ENCODE results near the gene NUP188. TPM values are rescaled to one million over a fixed set of nuclear protein-coding genes. Genes with fewer than 3 reads are reported as not detected.
A peak's percentile ranks its signal among the peaks of the same experiment; 100 is the strongest.
"Not testable (repeated sequence)": the region's sequence is repeated elsewhere in the genome, so short reads cannot be mapped to it uniquely, and the experiment has no call there.

Gene NUP188
- total RNA-seq, 1 donor from 2014 or later, result 16.0 TPM

DNA sequence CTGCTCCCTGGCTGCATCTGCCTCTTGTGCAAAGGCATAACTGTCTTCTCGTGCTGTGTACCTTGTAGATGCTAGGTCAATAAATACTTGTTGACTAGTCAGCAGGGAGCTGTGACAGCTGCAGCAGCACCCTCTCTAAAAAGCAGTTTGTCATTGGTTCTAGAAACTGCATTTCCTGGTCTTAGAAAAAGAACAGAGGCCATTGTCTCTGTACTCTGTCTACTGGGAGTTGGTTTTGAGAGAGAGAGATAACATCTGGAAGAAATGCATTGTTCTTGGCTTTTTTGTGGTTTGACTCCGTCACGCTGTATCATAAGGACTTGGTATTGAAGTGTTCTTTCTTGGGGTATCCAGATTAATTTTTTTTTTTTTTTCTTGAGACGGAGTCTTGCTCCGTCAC lies 48.3 kb downstream of the NUP188 start:
- intact Hi-C loops (cut with DNase I), result no loop called here

DNA sequence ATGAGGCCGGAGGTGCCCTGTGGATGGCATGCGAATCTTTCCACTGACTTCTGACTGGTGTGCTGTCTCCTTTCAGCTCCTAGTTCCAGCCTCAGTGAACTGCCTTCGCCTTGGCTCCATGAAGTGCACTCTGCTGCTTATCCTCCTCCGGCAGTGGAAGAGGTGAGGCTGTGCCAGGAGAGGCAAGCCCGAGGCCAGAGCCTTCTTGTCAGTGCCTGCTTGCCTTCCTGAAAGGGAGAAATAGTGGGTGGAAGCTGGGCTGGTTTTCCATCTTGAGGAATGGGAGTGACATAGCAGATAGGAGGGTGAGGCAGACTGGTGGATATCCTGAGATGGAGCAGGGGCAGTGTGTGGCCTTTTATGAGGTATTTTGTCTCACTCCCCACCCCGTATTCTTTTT lies 51.0 kb downstream of the NUP188 start:
- intact Hi-C loops (cut with DNase I), result no loop called here
- ATAC-seq, result no peak

More for the DNA sequence above, 48.3 kb downstream of the NUP188 start:
- ATAC-seq (no peak), DNase-seq (ENCODE audit: missing footprints) (no peak)

DNA sequence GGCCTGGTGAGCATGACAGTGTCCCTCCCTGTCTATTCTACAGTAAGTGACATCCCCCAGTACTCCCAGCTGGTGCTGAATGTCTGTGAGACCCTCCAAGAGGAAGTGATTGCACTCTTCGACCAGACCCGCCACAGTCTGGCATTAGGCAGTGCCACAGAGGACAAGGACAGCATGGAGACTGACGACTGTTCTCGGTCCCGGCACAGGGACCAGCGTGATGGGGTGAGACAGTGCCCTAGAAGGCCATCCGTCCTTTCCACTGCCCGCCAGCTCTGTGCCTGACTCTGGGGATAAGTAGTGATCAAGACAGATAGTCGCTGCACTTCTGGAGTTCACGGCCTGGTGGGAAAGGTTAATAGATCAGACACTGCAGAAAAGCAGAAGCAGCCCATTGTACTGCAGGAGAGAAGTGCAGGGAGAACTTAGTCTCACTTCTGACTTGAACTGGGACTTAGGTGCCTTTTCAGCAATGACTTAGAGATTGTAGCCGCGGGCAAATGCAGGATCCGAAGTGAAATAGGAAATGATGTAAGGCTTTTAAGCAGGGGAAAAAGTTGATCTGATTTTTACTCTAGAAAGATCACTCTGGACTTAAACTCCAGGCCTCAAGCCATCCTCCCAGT lies 52.2 kb downstream of the NUP188 start:
- DNase-seq (ENCODE audit: missing footprints) (no peak), ATAC-seq (no peak)
- intact Hi-C loops (cut with DNase I), result no loop called here

More for the DNA sequence above, 51.0 kb downstream of the NUP188 start:
- no peak for DNase-seq (ENCODE audit: missing footprints)

DNA sequence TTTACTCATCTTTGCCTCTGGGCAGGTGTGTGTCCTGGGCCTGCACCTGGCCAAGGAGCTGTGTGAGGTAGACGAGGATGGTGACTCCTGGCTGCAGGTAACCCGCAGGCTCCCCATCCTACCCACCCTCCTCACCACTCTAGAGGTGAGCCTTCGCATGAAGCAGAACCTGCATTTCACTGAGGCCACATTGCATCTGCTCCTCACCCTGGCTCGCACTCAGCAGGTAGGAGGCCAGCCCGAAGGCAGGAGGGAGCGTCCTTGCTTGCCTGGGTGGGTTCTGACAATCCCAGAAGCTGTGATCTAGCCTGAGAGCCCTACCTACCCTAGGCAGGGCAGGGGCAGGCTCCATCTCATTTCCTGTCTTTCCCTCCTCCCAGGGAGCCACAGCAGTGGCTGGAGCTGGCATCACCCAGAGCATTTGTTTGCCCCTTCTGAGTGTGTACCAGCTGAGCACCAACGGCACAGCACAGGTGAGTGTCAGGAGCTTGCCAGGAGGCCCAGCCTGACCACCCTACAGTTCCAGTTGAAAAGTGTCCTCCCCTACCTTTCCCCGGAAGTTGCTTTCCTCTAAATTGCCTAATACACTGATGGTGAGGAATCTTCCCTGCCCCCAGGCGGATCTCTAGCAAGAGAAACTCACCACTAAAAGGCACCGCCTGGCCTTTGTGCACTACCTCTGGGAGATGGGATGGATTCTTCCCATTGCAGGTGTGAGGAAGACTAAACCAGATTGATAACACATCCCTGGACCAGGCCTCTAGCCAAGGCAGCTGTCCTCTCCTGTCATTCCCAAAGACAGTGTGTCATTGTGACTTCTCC lies 54.2 kb downstream of the NUP188 start:
- intact Hi-C loops (cut with DNase I), result no loop called here
- ATAC-seq, result no peak
- DNase-seq (ENCODE audit: missing footprints), result no peak

DNA sequence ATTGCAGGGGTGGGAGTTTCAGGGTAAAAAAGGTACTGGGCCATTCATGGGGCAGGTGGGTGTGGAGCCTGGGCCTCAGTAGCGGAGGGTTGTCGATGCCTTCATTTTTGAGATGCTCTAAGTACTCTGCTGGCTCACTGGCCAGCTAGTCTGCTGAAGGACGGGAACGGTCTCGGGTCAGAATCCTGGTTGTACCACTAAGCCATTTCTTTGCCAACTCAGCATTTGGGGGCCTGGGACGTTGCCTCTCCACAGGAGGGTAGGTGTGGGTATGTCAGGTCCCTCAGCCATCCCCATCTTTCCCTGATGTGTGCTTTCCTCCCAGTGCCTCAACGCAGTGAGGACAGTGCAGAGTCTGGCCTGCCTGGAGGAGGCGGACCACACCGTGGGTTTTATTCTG lies 55.5 kb downstream of the NUP188 start:
- intact Hi-C loops (cut with DNase I), result no loop called here
- ATAC-seq (no peak), DNase-seq (ENCODE audit: missing footprints) (no peak)

DNA sequence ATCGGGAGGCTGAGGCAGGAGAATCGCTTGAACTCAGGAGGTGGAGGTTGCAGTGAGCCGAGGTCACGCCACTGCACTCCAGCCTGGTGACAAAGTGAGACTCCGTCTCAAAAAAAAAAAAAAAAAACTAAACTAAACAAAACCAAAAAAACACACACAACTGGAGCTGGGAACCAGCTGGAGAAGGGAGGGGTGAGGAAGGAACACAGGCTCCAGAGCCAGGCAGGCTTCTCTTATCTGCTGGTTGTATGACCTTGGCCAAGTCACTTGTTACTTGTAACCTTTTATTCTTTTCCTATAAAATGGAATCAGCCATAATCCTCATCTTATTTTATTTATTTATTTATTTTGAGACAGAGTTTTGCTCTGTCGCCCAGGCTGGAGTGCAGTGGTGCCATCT lies 56.7 kb downstream of the NUP188 start:
- ATAC-seq; DNase-seq (ENCODE audit: missing footprints); intact Hi-C loops (cut with DNase I): not testable (repeated sequence)

DNA sequence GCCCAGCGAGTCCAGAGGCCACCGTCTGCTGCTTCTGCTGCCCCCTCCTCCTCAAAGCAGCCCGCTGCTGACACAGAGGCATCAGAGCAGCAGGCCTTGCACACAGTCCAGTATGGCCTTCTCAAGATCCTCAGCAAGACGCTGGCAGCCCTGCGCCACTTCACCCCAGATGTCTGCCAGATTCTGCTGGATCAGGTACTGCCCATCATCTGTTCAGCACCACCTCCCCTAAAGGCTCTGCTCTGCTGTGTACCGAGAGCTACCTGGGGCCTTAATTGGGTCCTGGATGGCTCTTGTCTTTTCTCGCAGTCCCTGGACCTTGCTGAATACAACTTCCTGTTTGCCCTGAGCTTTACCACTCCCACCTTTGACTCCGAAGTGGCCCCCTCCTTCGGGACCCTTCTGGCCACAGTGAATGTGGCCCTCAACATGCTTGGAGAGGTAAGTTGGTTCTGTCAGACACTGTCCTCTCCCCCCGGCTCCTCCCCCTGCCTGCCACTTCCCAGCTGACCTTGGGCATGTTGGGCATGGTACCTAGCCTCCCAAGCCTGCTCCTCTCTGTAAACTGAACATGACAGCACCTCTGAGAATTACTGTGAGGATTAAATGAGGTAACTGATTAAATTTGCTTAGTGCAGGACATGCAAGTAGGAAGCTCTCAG lies 58.0 kb downstream of the NUP188 start:
- intact Hi-C loops (cut with DNase I), result no loop called here
- no peak for DNase-seq (ENCODE audit: missing footprints)
- no peak for ATAC-seq

DNA sequence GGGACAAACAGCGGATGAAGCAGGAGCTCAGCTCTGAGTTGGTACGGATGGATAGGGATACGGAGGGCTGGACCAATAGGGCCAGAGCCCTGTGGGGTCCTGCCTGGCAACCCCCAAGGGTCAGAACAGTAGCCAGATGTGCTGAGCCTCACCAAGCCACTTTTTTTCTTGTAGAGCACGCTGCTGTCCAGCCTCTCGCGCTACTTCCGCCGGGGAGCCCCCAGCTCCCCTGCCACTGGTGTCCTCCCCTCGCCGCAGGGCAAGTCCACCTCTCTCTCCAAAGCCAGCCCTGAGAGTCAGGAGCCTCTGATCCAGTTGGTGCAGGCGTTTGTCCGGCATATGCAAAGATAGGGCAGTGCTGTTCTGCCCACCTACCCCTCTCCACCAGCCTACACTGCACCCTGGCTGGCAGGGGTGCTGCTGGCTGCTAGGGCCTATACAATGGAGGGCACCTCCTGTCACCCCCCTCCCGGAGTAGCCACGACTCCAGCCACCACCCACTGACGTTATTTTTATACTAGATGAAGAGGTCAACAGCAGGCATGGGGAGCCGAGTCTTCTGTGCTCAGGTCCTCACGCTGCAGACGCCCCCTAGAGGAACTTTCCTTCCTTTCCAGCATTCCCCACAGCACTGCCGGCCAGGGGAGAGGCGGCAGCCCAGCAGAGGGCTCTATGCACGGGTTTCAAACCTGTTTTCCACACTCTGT lies 59.0 kb downstream of the NUP188 start:
- peak; percentile 85 for ATAC-seq
- DNase-seq (ENCODE audit: missing footprints), result no peak
- intact Hi-C loops (cut with DNase I), result no loop called here

DNA sequence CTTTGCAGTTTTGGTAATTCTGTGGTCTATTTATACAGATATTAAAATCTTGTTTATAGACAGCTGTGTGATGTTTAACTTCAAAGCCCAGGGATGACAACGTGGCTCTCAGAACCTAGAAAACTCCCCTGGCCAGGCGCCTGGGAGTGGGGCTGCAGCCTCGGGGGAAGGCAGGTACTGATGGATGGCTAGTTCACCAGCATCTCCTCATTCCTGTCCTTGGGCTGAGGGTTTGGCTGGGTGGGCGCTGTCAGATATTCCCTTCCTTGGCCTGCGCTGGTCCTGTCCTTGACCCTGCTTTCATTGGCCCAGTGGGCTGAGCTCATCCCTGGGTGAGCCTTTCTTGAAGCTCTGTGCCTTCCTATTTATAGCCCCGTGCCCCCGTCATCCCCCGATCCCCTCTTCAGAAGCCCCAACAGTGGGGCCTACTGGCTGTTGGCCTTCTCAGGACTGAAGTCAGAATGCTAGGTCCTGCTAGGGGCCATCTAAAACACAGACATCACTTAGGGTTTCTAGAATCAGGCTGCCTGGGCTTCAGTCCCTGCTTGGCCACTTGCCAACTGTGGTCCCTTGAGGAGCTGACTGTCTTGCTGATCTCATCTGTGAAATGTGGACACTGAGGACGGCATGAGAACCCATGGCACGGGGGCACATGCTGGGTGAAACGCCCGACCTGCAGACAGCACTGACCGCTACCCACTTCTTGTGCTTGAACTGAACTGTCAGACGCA lies 59.7 kb downstream of the NUP188 start:
- no peak for ATAC-seq
- intact Hi-C loops (cut with DNase I), result no loop called here
- DNase-seq (ENCODE audit: missing footprints), result no peak

DNA sequence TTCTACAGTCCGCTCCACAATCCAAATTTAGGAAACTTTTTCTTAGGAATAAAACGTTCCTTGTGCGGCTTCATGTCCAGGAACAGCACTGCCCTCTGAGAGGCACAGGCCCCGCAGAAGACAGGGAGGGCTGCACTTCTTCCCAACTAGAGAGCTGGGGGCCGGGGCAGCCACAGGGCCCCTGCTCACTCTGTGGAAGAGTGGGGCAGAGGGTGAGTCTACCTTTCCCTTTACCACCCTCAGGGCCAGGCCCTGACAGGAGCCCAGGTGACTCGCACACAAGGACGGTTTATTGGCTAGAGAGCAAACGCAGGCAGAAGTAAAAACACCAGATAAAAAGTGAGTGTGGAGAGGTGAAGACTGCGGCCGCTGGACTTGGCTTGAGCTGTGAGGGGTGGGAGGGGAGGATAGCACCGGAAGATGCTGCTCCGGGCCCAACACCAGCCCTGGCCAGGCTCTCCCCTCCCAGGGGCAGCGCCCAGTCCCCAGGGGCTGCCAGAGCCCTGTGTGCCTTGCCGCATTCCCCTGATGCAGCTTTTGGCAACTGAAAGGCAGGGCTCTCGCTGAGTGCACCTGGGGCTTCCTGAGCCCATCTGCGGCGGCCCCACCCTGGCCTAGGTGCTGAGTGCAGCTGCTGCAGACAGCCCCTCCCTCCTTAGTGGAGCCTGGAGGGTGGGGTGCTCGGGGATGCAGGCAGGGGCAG lies 60.4 kb downstream of the NUP188 start:
- DNase-seq (ENCODE audit: missing footprints) (no peak), ATAC-seq (no peak)
- intact Hi-C loops (cut with DNase I), result no loop called here

DNA sequence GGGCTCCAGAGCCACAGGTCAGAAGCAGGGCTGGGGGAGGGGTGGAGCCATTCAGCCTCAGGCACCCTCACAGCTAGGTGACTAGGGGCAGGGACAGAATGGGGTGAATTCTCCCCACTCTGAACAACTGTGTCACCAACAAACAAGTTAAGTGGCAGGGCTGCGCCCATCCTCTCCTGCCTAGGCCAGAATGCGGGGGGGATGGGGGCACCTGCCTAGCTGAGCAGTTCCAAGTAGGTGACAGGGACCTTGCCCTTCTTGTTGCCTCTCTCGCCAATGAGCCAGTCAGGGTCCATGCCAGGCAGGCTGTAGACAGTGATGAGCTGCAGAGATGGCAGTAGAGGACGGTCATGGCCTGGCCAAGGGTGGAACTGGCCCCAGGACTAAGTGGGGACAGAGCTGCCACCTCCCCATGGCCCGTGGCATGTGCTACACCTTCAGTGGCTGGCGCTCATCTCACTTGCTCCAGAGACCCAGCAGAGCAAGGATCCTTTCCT lies 61.0 kb downstream of the NUP188 start:
- intact Hi-C loops (cut with DNase I), result no loop called here
- DNase-seq (ENCODE audit: missing footprints) (no peak), ATAC-seq (no peak)

DNA sequence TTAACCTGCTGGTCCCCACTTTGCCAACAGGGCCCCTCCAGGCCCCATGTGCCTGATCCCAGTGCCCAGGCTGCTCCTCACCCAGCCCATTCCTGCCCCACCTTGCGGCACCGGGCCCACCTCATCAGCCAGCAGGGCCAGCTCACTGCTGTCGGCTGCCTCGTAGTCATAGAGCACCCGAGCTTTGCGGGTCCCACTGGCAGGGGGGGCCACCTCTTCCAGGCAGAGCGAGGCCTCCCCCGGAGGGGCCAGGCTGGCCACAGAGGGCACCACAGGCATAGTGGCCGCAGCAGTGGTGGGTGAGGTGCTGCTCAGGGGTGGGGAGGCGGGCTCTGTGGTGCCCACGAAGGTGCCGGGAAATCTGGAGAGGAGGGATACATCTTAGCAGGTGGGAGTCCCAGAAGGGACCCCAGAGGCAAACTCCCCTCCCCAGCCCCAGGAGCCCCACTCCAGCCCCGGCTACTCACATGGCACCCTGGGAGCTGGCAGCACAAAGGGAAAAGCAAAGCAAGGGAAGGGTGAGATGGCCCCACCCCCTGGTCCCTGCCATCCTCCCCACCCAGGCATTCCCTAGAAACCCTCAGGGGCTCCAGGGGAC lies 61.6 kb downstream of the NUP188 start:
- no peak for DNase-seq (ENCODE audit: missing footprints)
- intact Hi-C loops (cut with DNase I), result no loop called here
- no peak for ATAC-seq

DNA sequence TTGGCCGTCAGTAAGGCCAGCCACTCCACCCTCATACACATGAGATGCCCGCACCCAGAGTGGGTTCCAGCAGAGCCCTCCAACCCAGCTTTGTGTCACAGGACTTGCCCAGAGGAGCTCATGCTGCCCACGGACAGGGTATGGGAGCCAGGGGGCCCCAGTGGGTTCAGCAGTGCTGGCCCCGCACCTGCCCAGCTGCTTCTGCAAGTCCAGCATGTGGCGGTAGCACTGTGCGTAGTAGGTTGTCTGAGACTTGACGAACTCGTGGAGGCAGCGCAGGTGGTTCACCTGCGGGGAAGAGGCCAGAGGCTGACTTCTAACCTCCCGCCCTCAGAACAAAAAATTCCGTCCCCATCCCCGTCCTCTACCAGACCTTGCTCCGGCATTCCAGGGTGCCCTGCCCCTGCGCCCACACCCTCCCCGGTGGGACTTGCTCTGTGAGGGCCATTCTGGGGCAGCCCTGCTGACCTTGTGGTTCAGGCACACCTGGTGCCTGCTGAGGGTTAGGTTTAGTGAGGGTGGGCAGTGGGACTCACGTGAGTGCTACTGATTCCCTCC lies 62.2 kb downstream of the NUP188 start:
- DNase-seq (ENCODE audit: missing footprints) (no peak), ATAC-seq (no peak)
- intact Hi-C loops (cut with DNase I), result no loop called here

DNA sequence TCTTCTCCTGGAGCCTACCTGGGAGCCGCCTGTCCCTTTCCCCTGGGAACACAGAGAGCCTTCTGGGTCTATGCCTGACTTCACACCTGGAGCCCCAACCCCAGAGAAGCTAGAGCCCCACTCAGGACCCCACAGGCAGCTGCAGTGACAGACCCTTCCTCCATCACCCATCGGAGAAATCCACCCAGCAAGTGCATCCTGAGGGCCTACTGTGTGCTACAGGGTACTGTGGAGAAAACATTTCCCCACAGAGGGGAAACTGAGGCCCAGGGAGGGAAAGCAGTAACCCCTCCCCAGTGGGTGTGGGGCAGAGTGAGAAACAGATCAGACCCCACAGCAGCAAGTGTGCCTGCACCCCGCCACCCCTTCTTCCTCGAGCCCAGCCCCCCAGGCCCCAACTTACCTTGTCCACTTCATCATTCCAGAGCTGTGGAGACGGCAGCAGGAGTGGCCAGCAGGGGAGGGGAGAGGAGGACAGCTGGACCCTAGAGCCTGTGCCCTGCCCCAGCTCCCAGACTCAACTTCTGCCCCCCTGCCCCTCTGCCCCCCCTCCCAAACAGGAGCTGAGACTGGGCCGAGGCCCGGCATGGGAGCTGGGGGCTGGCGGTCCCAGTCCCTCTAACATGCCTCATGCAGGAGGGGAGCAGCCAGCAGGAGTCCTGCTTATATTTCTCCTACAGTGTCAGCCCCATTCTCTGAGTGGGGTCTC lies 62.9 kb downstream of the NUP188 start:
- intact Hi-C loops (cut with DNase I), result no loop called here
- DNase-seq (ENCODE audit: missing footprints) (no peak), ATAC-seq (no peak)

DNA sequence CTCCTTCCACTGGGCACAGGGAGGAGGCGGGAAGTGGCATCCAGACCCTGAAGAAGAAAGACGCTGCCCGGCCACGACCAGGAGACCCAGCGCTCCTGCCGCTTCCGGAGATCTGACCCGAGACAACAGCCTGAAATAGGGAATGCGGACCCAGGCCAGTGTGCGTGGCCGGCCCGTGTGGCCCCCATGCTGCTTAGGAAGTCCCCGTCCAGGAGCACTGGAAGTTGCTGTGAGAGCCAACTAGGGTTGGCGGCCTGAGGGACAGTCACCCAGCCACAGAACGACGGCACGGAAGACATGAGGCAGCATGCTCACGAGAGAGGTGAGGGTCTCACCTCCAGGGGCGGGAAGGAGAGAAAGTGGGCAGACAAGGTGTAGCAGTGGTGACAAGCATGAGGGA lies 63.7 kb downstream of the NUP188 start:
- no peak for DNase-seq (ENCODE audit: missing footprints)
- intact Hi-C loops (cut with DNase I), result no loop called here
- ATAC-seq, result no peak

DNA sequence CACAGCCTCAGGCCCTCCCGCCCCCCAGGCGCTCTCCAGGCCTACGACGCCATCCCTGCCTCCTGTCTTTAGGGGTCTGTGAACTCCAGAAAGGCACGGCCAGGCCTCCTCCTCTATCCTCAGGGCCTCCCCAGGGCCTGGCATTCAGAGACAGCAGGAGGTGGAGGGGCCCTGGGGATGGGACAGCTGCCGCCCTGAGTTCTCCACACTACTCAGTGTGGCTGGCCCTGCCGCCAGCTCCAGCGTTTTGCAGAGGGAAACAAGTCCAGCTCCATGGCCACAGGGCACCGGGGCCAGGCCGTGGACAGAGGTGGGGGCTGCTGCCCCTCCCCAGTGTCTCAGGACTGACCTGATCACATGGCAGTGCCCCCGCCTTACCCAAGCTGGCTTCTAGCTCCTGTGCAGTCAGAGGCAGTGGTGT lies 64.3 kb downstream of the NUP188 start:
- intact Hi-C loops (cut with DNase I), result no loop called here
- DNase-seq (ENCODE audit: missing footprints), result no peak
- ATAC-seq, result no peak

DNA sequence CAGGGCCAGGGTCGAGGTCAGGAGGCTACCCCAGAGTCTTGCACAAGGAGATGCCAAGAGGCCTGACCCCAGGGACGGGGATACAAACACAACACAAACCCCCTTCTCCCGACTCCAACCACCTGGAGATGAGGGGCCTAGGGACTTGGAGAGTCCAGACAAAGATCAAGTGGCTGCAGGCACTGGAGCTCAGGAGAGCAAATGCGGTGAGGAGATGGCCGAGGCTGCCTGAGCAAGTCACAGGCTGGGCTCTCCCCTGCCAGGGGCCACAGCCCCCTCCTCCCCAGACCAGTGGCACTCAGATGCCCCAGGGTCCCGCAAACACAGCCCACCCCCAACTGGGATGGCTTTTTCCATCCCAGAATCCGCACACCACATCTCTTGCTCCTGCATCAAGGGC lies 64.8 kb downstream of the NUP188 start:
- ATAC-seq (no peak), DNase-seq (ENCODE audit: missing footprints) (no peak)
- intact Hi-C loops (cut with DNase I), result no loop called here
